ENCODE measurements around the gene OR10Z1.

DNA sequence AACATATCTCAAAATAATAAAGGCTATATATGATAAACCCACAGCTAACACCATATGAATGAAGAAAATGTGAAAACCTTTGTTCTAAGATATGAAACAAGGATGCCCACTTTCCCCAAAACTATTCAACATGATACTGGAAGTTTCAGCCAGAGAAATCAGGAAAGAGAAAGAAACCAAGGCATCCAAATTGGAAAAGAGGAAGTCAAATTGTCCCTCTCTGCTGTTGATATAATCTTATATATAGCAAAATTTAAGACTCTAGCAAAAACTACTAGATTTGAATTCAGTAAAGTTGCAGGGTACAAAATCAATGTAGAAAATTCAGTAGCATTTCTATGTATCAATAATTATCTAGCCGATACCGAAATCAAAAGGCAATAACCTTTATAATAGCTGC lies 4.3 kb upstream of the OR10Z1 start:
- TF ChIP-seq, protein P1, sequence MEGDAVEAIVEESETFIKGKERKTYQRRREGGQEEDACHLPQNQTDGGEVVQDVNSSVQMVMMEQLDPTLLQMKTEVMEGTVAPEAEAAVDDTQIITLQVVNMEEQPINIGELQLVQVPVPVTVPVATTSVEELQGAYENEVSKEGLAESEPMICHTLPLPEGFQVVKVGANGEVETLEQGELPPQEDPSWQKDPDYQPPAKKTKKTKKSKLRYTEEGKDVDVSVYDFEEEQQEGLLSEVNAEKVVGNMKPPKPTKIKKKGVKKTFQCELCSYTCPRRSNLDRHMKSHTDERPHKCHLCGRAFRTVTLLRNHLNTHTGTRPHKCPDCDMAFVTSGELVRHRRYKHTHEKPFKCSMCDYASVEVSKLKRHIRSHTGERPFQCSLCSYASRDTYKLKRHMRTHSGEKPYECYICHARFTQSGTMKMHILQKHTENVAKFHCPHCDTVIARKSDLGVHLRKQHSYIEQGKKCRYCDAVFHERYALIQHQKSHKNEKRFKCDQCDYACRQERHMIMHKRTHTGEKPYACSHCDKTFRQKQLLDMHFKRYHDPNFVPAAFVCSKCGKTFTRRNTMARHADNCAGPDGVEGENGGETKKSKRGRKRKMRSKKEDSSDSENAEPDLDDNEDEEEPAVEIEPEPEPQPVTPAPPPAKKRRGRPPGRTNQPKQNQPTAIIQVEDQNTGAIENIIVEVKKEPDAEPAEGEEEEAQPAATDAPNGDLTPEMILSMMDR (conservative IDR thresholded peaks at IDR 0.05 in 1 of 2, IDR thresholded peaks at IDR 0.05 in 1 of 2; ENCODE audit: low read depth in 1 of 2, low read length in 2 of 2), result no peak
- TF ChIP-seq EZH2 (IDR thresholded peaks at IDR 0.05; ENCODE audit: low read length, missing control alignments), result no peak

Measured in fibroblast of lung (primary cell).